Stomach (tissue), 4 donors: ENCODE results near the gene ZC3H12C.

Experiments used
- CTCF ChIP-seq, 7 experiments: fragments of 450-650 bp in 4 of 7; fragments of 200-600 bp in 3 of 7; sonication (generic) in 3 of 7; IDR thresholded peaks; one replicate each; pipeline ENCODE4 v1.5.1; 2016 to 2019; ENCODE audit warnings: antibody characterized with exemption in 7 of 7, control low read depth in 2 of 7, mild to moderate bottlenecking in 1 of 7
- EP300 ChIP-seq: sonication (generic); formaldehyde crosslinking; IDR thresholded peaks from one replicate; pipeline ENCODE4 v1.6.1; 2017; ENCODE audit warnings: antibody characterized with exemption
- POLR2A ChIP-seq, 4 donors: fragments of 450-650 bp; IDR thresholded peaks; one replicate each; pipeline ENCODE4 v1.6.1; 2016; ENCODE audit warnings: antibody characterized with exemption in 4 of 4, control low read depth in 2 of 4, mild to moderate bottlenecking in 1 of 4, moderate library complexity in 1 of 4
- POLR2AphosphoS5 ChIP-seq, 3 donors: sonication (generic); formaldehyde crosslinking; IDR thresholded peaks; one replicate each; pipeline ENCODE4 v1.6.1; 2016; ENCODE audit warnings: antibody characterized with exemption in 3 of 3

- no peak for TF ChIP-seq CTCF (IDR thresholded peaks at IDR 0.05)
- TF ChIP-seq POLR2AphosphoS5 (IDR thresholded peaks at IDR 0.05) = no peak
- TF ChIP-seq EP300 = no peak
- TF ChIP-seq POLR2A (IDR thresholded peaks at IDR 0.05) = no peak
These were observed 7.8 kb upstream of the ZC3H12C start for GRCh38 chr11:110085255-110085838.
